Caco-2 (cell line): Measurements from ENCODE around the gene HNMT. TPM values are rescaled to one million over a fixed set of nuclear protein-coding genes. Genes with fewer than 3 reads are reported as not detected.

Experiments
- BruUV-seq: library from RNA; stranded (reverse); fragments of 400-500 nt; replicated peaks from 2 replicates; lab custom pipeline; 2021; lab: Mats Ljungman, UMichigan
- CTCF ChIA-PET: fragments of 300-600 bp; sonication (Branson Sonifier 250); formaldehyde crosslinking; loops from one replicate; lab custom pipeline; 2022; ENCODE audit warnings: antibody characterized with exemption; lab: Charles Lee
- POLR2A ChIA-PET: fragments of 300-600 bp; sonication (Branson Sonifier 250); formaldehyde crosslinking; loops from one replicate; lab custom pipeline; 2022; ENCODE audit warnings: antibody characterized with exemption; lab: Charles Lee
- DNase-seq, 2 experiments: peaks; one replicate each; pipeline versions ENCODE4 v3.0.0 to v3.0.0-alpha.2; 2020 to 2022
- H3K27me3 ChIP-seq: replicated peaks from 2 replicates; pipeline ENCODE4 v1.6.0; 2011; ENCODE audit warnings: low read length; ENCODE audit not compliant: control insufficient read depth, insufficient read depth
- H3K36me3 ChIP-seq: 2 replicates; pipeline ENCODE4 v1.5.1; 2011; ENCODE audit warnings: low read length; ENCODE audit not compliant: control insufficient read depth, insufficient read depth
- H3K4me1 ChIP-seq: fragments of 250-450 bp; sonication (Bioruptor Pico); 2 replicates; pipeline ENCODE4 v1.5.1; 2020; ENCODE audit warnings: mild to moderate bottlenecking
- H3K4me3 ChIP-seq: 2 replicates; pipeline ENCODE4 v1.5.1; 2011; ENCODE audit warnings: low read depth, mild to moderate bottlenecking, control low read depth, low read length
- H3K9me3 ChIP-seq: fragments of 250-450 bp; sonication (Bioruptor Pico); 2 replicates; pipeline ENCODE4 v1.5.1; 2020; ENCODE audit warnings: mild to moderate bottlenecking, moderate library complexity
- H3K27ac Mint-ChIP-seq: one replicate; pipeline ENCODE4 v1.8.0; 2022; ENCODE audit warnings: mixed read lengths; ENCODE audit not compliant: unreplicated experiment
- H3K27me3 Mint-ChIP-seq: one replicate; pipeline ENCODE4 v1.8.0; 2022; ENCODE audit warnings: mixed read lengths; ENCODE audit not compliant: insufficient read depth, unreplicated experiment
- H3K36me3 Mint-ChIP-seq: one replicate; pipeline ENCODE4 v1.8.0; 2022; ENCODE audit warnings: mild to moderate bottlenecking, mixed read lengths; ENCODE audit not compliant: insufficient read depth, unreplicated experiment
- H3K4me1 Mint-ChIP-seq: one replicate; pipeline ENCODE4 v1.8.0; 2022; ENCODE audit warnings: low read depth, mixed read lengths; ENCODE audit not compliant: unreplicated experiment
- H3K4me3 Mint-ChIP-seq: one replicate; pipeline ENCODE4 v1.8.0; 2022; ENCODE audit warnings: mild to moderate bottlenecking, moderate library complexity, mixed read lengths; ENCODE audit not compliant: unreplicated experiment
- H3K9me3 Mint-ChIP-seq: one replicate; pipeline ENCODE4 v1.8.0; 2022; ENCODE audit warnings: mixed read lengths; ENCODE audit not compliant: unreplicated experiment
- intact Hi-C: fragments of 100-400 bp; cut with micrococcal nuclease; formaldehyde crosslinking; loops from one replicate; pipeline ENCODE4 v1.10.0; 2022; ENCODE audit not compliant: unreplicated experiment
- total RNA-seq: library from RNA; stranded (reverse); gene quantifications from 2 replicates; pipeline ENCODE4 v1.2.3, GENCODE V29; 2022
- TF ChIP-seq, protein P1 (sequence below), 2 experiments: fragments of 200-600 bp in 1 of 2; IDR thresholded peaks; 1 replicate in 1 of 2; 2 replicates in 1 of 2; pipeline versions ENCODE4 v1.5.1 to v1.8.0; 2011 to 2022; ENCODE audit warnings: antibody characterized with exemption in 1 of 2, control low read depth in 1 of 2, inconsistent platforms in 1 of 2, low read depth in 1 of 2, low read length in 1 of 2, mild to moderate bottlenecking in 1 of 2, moderate library complexity in 1 of 2; ENCODE audit not compliant: insufficient read depth in 1 of 2, severe bottlenecking in 1 of 2, unreplicated experiment in 1 of 2

The HNMT gene
- total RNA-seq, 1 experiment from 2014 or later = 42.8 TPM

DNA sequence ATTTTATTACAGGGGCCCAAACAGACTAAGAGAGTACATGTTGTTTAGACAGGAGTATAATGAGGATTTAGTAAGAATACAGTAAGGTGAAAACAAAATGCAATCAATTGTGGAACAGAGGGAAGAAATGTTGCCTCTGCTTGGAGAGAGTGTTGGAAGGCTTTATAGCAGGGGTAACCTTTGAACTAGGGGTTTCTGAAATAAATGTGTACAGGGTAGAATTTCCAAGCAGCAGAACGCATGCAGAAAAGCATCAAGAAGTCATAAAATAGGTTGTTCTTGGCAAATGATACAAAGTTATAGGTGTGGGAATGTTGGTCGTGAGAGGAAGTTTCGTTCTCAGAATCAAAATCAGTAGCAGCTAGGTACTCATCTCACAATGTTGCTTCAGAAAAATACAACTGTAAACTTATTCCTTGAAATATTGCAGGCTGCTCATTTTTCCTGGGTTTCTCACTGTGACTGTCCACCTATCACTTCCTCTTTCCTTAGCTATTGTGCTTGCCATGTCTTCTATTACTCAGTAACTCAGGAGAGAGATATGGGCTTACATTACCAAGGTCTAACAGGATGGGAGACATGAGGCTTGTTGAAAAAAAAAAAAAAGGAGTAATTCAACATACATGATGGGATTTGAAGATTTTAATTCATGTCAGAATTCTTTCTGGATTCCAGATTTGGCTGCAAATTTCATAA is 17.1 kb upstream of the HNMT start:
- POLR2A ChIA-PET = no interaction called here
- no TSS peak for BruUV-seq

GRCh38 chr2:137947728-137948336 is 16.4 kb upstream of the HNMT start:
- no peaks in the 10 kb centered on the region for H3K36me3 Mint-ChIP-seq
- no peaks in the 10 kb centered on the region for H3K9me3 ChIP-seq
- no peaks in the 10 kb centered on the region for H3K27me3 ChIP-seq
- DNase-seq = peak; percentile 71 to 75
- BruUV-seq = no TSS peak
- no peaks in the 10 kb centered on the region for H3K27me3 Mint-ChIP-seq
- peaks cover 16% of the 10 kb centered on the region for H3K4me1 ChIP-seq
- no peak overlapping the region for H3K4me3 ChIP-seq
- intact Hi-C loops = loop anchor here (1.0 to 10.0 kb wide), 5 partner anchors 19 to 426 kb away; no protein-coding TSS in a partner anchor
- no peak overlapping the region for H3K4me3 Mint-ChIP-seq
- H3K4me1 Mint-ChIP-seq = peaks cover 34% of the 10 kb centered on the region
- H3K36me3 ChIP-seq = no peaks in the 10 kb centered on the region
- TF ChIP-seq, protein P1, sequence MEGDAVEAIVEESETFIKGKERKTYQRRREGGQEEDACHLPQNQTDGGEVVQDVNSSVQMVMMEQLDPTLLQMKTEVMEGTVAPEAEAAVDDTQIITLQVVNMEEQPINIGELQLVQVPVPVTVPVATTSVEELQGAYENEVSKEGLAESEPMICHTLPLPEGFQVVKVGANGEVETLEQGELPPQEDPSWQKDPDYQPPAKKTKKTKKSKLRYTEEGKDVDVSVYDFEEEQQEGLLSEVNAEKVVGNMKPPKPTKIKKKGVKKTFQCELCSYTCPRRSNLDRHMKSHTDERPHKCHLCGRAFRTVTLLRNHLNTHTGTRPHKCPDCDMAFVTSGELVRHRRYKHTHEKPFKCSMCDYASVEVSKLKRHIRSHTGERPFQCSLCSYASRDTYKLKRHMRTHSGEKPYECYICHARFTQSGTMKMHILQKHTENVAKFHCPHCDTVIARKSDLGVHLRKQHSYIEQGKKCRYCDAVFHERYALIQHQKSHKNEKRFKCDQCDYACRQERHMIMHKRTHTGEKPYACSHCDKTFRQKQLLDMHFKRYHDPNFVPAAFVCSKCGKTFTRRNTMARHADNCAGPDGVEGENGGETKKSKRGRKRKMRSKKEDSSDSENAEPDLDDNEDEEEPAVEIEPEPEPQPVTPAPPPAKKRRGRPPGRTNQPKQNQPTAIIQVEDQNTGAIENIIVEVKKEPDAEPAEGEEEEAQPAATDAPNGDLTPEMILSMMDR (IDR thresholded peaks at IDR 0.05; ENCODE audit: insufficient read depth in 1 of 2, low read depth in 1 of 2, low read length in 1 of 2, severe bottlenecking in 1 of 2, unreplicated experiment in 1 of 2) = peak; percentile 54 to 57
- ChIA-PET CTCF (interaction anchor here (0.7 to 1.0 kb wide), 2 partner anchors 16 to 122 kb away, joined by 3 to 4 read pairs; no protein-coding TSS in a partner anchor), POLR2A (no interaction called here)
- peaks cover 15% of the 10 kb centered on the region for H3K9me3 Mint-ChIP-seq
- H3K27ac Mint-ChIP-seq = peak overlapping the region; percentile 8

More for the DNA sequence above, 17.1 kb upstream of the HNMT start:
- intact Hi-C loops = loop anchor here (1.0 to 10.0 kb wide), 5 partner anchors 18 to 427 kb away; no protein-coding TSS in a partner anchor
- TF ChIP-seq, protein P1 (IDR thresholded peaks at IDR 0.05; ENCODE audit: insufficient read depth in 1 of 2, low read depth in 1 of 2, low read length in 1 of 2, severe bottlenecking in 1 of 2, unreplicated experiment in 1 of 2) = no peak
- no peak for DNase-seq
- Mint-ChIP-seq H3K27me3 (no peaks in the 10 kb centered on the region), H3K4me3 (no peak overlapping the region), H3K4me1 (peaks cover 34% of the 10 kb centered on the region), H3K27ac (peak overlapping the region; percentile 8), H3K36me3 (no peaks in the 10 kb centered on the region), H3K9me3 (peaks cover 9% of the 10 kb centered on the region)
- Histone ChIP-seq H3K4me3 (no peak overlapping the region), H3K9me3 (no peaks in the 10 kb centered on the region), H3K27me3 (no peaks in the 10 kb centered on the region), H3K36me3 (no peaks in the 10 kb centered on the region), H3K4me1 (peaks cover 21% of the 10 kb centered on the region)
- CTCF ChIA-PET = interaction anchor here (0.7 kb wide), 1 partner anchor 123 kb away, joined by 4 read pairs; no protein-coding TSS in a partner anchor

DNA sequence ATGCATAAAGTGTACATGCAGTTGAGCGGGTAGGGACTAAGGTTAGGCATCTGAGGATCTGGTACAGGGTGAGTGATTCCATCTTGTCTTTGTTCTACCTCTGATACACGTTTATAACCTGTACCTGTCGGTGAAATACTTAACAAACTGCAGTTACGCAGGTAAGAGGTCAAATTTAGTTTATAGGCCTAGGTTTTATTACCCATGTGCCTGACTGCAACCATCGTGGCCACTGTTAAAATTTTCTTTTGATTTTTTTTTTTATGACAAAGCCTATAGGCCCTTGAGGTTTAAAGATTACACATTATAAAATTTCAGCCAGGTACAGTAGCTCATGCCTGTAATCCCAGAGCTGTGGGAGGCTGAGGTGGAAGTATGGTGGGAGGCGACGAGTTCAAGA is 15.4 kb upstream of the HNMT start:
- intact Hi-C loops = loop anchor here (10.0 kb wide), 1 partner anchor 326 kb away; no protein-coding TSS in a partner anchor
- POLR2A ChIA-PET = no interaction called here

More for the DNA sequence above, 15.4 kb upstream of the HNMT start:
- Histone ChIP-seq H3K36me3 (no peaks in the 10 kb centered on the region), H3K27me3 (no peaks in the 10 kb centered on the region), H3K9me3 (no peaks in the 10 kb centered on the region), H3K4me1 (peaks cover 17% of the 10 kb centered on the region; the same call in 1 of the 2 replicates), H3K4me3 (no peak overlapping the region)
- Mint-ChIP-seq H3K4me3 (no peak overlapping the region), H3K27me3 (no peaks in the 10 kb centered on the region), H3K4me1 (peaks cover 31% of the 10 kb centered on the region), H3K36me3 (no peaks in the 10 kb centered on the region), H3K9me3 (peaks cover 15% of the 10 kb centered on the region), H3K27ac (no peak overlapping the region)
- TF ChIP-seq, protein P1 (IDR thresholded peaks at IDR 0.05; ENCODE audit: insufficient read depth in 1 of 2, low read depth in 1 of 2, low read length in 1 of 2, severe bottlenecking in 1 of 2, unreplicated experiment in 1 of 2) = no peak
- CTCF ChIA-PET = interaction anchor here (1.3 kb wide), 1 partner anchor 142 kb away, joined by 4 read pairs; no protein-coding TSS in a partner anchor
- no peak for DNase-seq
- BruUV-seq = no TSS peak
